Keratinocyte (primary cell): Measurements from ENCODE around the gene KIAA0408.

Source experiments
- CTCF ChIP-seq, 3 experiments: IDR thresholded peaks in 1 of 3; conservative IDR thresholded peaks in 1 of 3; optimal IDR thresholded peaks in 1 of 3; 2 replicates in 2 of 3; 3 replicates in 1 of 3; pipeline versions ENCODE3 to v1.5.1; 2011; ENCODE audit warnings: low read length in 3 of 3, mild to moderate bottlenecking in 3 of 3, moderate library complexity in 2 of 3, control low read depth in 1 of 3, inconsistent platforms in 1 of 3; ENCODE audit not compliant: insufficient read depth in 2 of 3; ENCODE audit errors: extremely low read depth in 1 of 3
- EZH2 ChIP-seq: IDR thresholded peaks from one replicate; pipeline ENCODE4 v1.6.1; 2012; ENCODE audit warnings: inconsistent platforms, mild to moderate bottlenecking, low read length, moderate library complexity

- TF ChIP-seq CTCF (optimal IDR thresholded peaks at IDR 0.05 in 1 of 3, IDR thresholded peaks at IDR 0.05 in 1 of 3, conservative IDR thresholded peaks at IDR 0.05 in 1 of 3; ENCODE audit: extremely low read depth in 1 of 3, insufficient read depth in 2 of 3, low read length in 3 of 3) (no peak), EZH2 (no peak)
Measured at GRCh38 chr6:127441881-127442280, 17.3 kb downstream of the KIAA0408 start.
